GM23338 (cell line): ENCODE measurements around the gene POLA1. TPM values are rescaled to one million over a fixed set of nuclear protein-coding genes. Genes with fewer than 3 reads are reported as not detected.

Experiments used
- ATAC-seq: fragments of 200-7000 bp; cut with Tn5 transposase; 3 replicates; pipeline ENCODE4 v1.9.1; 2020
- DNase-seq: peaks from one replicate; pipeline ENCODE4 v3.0.0-alpha.2; 2015; ENCODE audit warnings: low spot score
- H2AFZ ChIP-seq: fragments of 200-600 bp; sonication (generic); 2 replicates; pipeline ENCODE4 v1.8.0; 2016; ENCODE audit warnings: antibody characterized with exemption, mild to moderate bottlenecking, moderate library complexity
- H3F3A ChIP-seq: fragments of 200-600 bp; sonication (generic); replicated peaks from 2 replicates; pipeline ENCODE4 v1.8.0; 2017; ENCODE audit warnings: antibody characterized with exemption, mixed run types, low read depth
- H3K27ac ChIP-seq: fragments of 200-600 bp; sonication (generic); 2 replicates; pipeline ENCODE4 v1.6.1; 2016; ENCODE audit warnings: low read depth
- H3K27me3 ChIP-seq: fragments of 200-600 bp; sonication (generic); 2 replicates; pipeline ENCODE4 v1.8.0; 2016; ENCODE audit warnings: mild to moderate bottlenecking, mixed run types, moderate library complexity; ENCODE audit not compliant: insufficient read depth
- H3K36me3 ChIP-seq: fragments of 200-600 bp; sonication (generic); 2 replicates; pipeline ENCODE4 v1.8.0; 2016; ENCODE audit warnings: mild to moderate bottlenecking; ENCODE audit not compliant: insufficient read depth
- H3K4me1 ChIP-seq: fragments of 200-600 bp; sonication (generic); 2 replicates; pipeline ENCODE4 v1.8.0; 2016; ENCODE audit warnings: mild to moderate bottlenecking, moderate library complexity; ENCODE audit not compliant: insufficient read depth
- H3K4me2 ChIP-seq: fragments of 200-600 bp; sonication (generic); 2 replicates; pipeline ENCODE4 v1.7.1; 2017; ENCODE audit warnings: mixed run types
- H3K4me3 ChIP-seq: fragments of 200-600 bp; sonication (generic); 2 replicates; pipeline ENCODE4 v1.6.1; 2016; ENCODE audit warnings: mixed run types
- H3K79me2 ChIP-seq: fragments of 200-600 bp; sonication (generic); replicated peaks from 2 replicates; pipeline ENCODE4 v1.8.0; 2017; ENCODE audit warnings: mild to moderate bottlenecking; ENCODE audit not compliant: insufficient read depth
- H3K9me2 ChIP-seq: fragments of 200-600 bp; sonication (generic); 2 replicates; pipeline ENCODE4 v1.8.0; 2017; ENCODE audit not compliant: insufficient read depth
- H4K20me1 ChIP-seq: fragments of 200-600 bp; sonication (generic); replicated peaks from 2 replicates; pipeline ENCODE4 v1.8.0; 2017; ENCODE audit warnings: mild to moderate bottlenecking; ENCODE audit not compliant: insufficient read depth
- H3K27ac Mint-ChIP-seq: 2 replicates; pipeline ENCODE4 v1.8.0; 2020; ENCODE audit warnings: inconsistent platforms, mild to moderate bottlenecking, moderate library complexity, mixed read lengths
- H3K27me3 Mint-ChIP-seq: 3 replicates; pipeline ENCODE4 v1.8.0; 2022; ENCODE audit warnings: low read depth, mild to moderate bottlenecking, moderate library complexity, mixed read lengths, inconsistent platforms; ENCODE audit not compliant: insufficient read depth, poor library complexity
- H3K36me3 Mint-ChIP-seq: 3 replicates; pipeline ENCODE4 v1.8.0; 2021; ENCODE audit warnings: low read depth, mild to moderate bottlenecking, inconsistent platforms, moderate library complexity, mixed read lengths
- H3K4me1 Mint-ChIP-seq: 3 replicates; pipeline ENCODE4 v1.8.0; 2020; ENCODE audit warnings: mild to moderate bottlenecking, inconsistent platforms, mixed read lengths
- H3K4me3 Mint-ChIP-seq: 3 replicates; pipeline ENCODE4 v1.8.0; 2021; ENCODE audit warnings: moderate library complexity, mild to moderate bottlenecking, inconsistent platforms, mixed read lengths
- H3K9me3 Mint-ChIP-seq: 3 replicates; pipeline ENCODE4 v1.8.0; 2020; ENCODE audit warnings: moderate library complexity, mild to moderate bottlenecking, inconsistent platforms, mixed read lengths
- CREB1 ChIP-seq: fragments of 250-450 bp; sonication (Bioruptor Pico); IDR thresholded peaks from 2 replicates; pipeline ENCODE4 v1.5.0; 2020; ENCODE audit warnings: low read depth, mild to moderate bottlenecking, moderate library complexity
- EZH2 ChIP-seq: fragments of 200-600 bp; sonication (generic); IDR thresholded peaks from one replicate; pipeline ENCODE4 v1.8.0; 2017; ENCODE audit warnings: antibody characterized with exemption, mild to moderate bottlenecking, low read depth; ENCODE audit not compliant: unreplicated experiment
- EZH2phosphoT487 ChIP-seq: fragments of 200-600 bp; sonication (generic); IDR thresholded peaks from one replicate; pipeline ENCODE4 v1.8.1; 2018; ENCODE audit warnings: antibody characterized with exemption; ENCODE audit not compliant: unreplicated experiment
- JUNB ChIP-seq: IDR thresholded peaks from one replicate; pipeline ENCODE4 v1.6.1; 2016; ENCODE audit warnings: antibody characterized with exemption; ENCODE audit not compliant: unreplicated experiment
- NANOG ChIP-seq: IDR thresholded peaks from 2 replicates; pipeline ENCODE4 v1.6.1; 2016; ENCODE audit warnings: antibody characterized with exemption, borderline replicate concordance
- POLR2AphosphoS5 ChIP-seq: IDR thresholded peaks from 2 replicates; pipeline ENCODE4 v1.6.1; 2016; ENCODE audit warnings: antibody characterized with exemption, low read depth
- STAT1 ChIP-seq: IDR thresholded peaks from one replicate; pipeline ENCODE4 v1.6.1; 2016; ENCODE audit warnings: antibody characterized with exemption; ENCODE audit not compliant: unreplicated experiment
- ZNF114 ChIP-seq: fragments of 250-450 bp; sonication (Bioruptor Pico); IDR thresholded peaks from 2 replicates; pipeline ENCODE4 v1.5.0; 2020; ENCODE audit warnings: mild to moderate bottlenecking, moderate library complexity
- ZNF331 ChIP-seq: fragments of 250-450 bp; sonication (Bioruptor Pico); IDR thresholded peaks from 2 replicates; pipeline ENCODE4 v1.5.0; 2020; ENCODE audit warnings: low read depth, mild to moderate bottlenecking, moderate library complexity
- polyA plus RNA-seq: library from polyadenylated mRNA; unstranded; fragments of >200 nt; fragmentation: Nextera tagmentation; extraction: Ambion mirVana; gene quantifications from 2 replicates; pipeline ENCODE4 v1.2.1, GENCODE V29; 2016
- total RNA-seq: library from RNA; depleted of rRNA; stranded (reverse); fragments of >200 nt; shearing (Covaris generic); gene quantifications from 2 replicates; pipeline ENCODE4 v1.2.3, GENCODE V29; 2014
- TF ChIP-seq, protein P1 (sequence below): fragments of 250-450 bp; sonication (Bioruptor Pico); IDR thresholded peaks from 2 replicates; pipeline ENCODE4 v1.5.0; 2020; ENCODE audit warnings: mild to moderate bottlenecking, moderate library complexity
- TF ChIP-seq, protein P2 (sequence below): IDR thresholded peaks from 2 replicates; pipeline ENCODE4 v1.6.1; 2016; ENCODE audit warnings: antibody characterized with exemption
- TF ChIP-seq, protein P3 (sequence below), 2 experiments: fragments of 200-600 bp in 1 of 2; sonication (generic) in 1 of 2; conservative IDR thresholded peaks; 2 replicates each; pipeline versions ENCODE4 v1.5.1 to v1.6.1; 2016 to 2017; ENCODE audit warnings: antibody characterized with exemption in 2 of 2, low read depth in 2 of 2, mild to moderate bottlenecking in 2 of 2, moderate library complexity in 1 of 2
- TF ChIP-seq, protein P4 (sequence below): IDR thresholded peaks from one replicate; pipeline ENCODE4 v1.6.1; 2018; ENCODE audit warnings: antibody characterized with exemption; ENCODE audit not compliant: unreplicated experiment

POLA1 gene
- total and polyA plus RNA-seq, 2 experiments from 2014 or later, result 12.6 to 36.6 TPM

DNA sequence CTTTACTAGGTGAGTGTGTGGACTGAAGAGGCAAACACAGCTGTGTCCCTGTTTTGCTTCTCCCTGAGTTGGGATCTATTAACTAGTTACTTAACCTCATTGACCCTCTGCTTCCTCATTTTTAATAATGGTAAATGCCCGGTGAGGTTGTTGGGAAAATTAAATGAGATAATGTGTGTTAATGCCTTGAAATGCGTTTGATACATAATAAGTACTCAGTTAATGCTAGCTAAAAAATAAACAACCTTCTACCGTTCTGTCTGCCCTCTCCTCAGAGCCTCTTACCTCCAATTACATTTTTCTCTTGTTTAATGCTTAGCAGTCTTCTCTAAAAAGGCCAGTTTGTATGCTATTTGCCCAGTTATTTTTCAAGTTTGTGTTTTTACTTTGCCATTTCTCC, 70.3 kb downstream of the POLA1 start:
- no peak overlapping the region for H3K4me2 ChIP-seq
- no peaks in the 10 kb centered on the region for H4K20me1 ChIP-seq
- no peak overlapping the region for H3K4me3 ChIP-seq
- H2AFZ ChIP-seq, result no peak overlapping the region
- H3K9me3 Mint-ChIP-seq, result no peaks in the 10 kb centered on the region
- no peak overlapping the region for H3K27ac ChIP-seq
- no peaks in the 10 kb centered on the region for H3K4me1 Mint-ChIP-seq
- TF ChIP-seq ZNF114, result no peak
- no peak for TF ChIP-seq EZH2phosphoT487
- TF ChIP-seq, protein P1, sequence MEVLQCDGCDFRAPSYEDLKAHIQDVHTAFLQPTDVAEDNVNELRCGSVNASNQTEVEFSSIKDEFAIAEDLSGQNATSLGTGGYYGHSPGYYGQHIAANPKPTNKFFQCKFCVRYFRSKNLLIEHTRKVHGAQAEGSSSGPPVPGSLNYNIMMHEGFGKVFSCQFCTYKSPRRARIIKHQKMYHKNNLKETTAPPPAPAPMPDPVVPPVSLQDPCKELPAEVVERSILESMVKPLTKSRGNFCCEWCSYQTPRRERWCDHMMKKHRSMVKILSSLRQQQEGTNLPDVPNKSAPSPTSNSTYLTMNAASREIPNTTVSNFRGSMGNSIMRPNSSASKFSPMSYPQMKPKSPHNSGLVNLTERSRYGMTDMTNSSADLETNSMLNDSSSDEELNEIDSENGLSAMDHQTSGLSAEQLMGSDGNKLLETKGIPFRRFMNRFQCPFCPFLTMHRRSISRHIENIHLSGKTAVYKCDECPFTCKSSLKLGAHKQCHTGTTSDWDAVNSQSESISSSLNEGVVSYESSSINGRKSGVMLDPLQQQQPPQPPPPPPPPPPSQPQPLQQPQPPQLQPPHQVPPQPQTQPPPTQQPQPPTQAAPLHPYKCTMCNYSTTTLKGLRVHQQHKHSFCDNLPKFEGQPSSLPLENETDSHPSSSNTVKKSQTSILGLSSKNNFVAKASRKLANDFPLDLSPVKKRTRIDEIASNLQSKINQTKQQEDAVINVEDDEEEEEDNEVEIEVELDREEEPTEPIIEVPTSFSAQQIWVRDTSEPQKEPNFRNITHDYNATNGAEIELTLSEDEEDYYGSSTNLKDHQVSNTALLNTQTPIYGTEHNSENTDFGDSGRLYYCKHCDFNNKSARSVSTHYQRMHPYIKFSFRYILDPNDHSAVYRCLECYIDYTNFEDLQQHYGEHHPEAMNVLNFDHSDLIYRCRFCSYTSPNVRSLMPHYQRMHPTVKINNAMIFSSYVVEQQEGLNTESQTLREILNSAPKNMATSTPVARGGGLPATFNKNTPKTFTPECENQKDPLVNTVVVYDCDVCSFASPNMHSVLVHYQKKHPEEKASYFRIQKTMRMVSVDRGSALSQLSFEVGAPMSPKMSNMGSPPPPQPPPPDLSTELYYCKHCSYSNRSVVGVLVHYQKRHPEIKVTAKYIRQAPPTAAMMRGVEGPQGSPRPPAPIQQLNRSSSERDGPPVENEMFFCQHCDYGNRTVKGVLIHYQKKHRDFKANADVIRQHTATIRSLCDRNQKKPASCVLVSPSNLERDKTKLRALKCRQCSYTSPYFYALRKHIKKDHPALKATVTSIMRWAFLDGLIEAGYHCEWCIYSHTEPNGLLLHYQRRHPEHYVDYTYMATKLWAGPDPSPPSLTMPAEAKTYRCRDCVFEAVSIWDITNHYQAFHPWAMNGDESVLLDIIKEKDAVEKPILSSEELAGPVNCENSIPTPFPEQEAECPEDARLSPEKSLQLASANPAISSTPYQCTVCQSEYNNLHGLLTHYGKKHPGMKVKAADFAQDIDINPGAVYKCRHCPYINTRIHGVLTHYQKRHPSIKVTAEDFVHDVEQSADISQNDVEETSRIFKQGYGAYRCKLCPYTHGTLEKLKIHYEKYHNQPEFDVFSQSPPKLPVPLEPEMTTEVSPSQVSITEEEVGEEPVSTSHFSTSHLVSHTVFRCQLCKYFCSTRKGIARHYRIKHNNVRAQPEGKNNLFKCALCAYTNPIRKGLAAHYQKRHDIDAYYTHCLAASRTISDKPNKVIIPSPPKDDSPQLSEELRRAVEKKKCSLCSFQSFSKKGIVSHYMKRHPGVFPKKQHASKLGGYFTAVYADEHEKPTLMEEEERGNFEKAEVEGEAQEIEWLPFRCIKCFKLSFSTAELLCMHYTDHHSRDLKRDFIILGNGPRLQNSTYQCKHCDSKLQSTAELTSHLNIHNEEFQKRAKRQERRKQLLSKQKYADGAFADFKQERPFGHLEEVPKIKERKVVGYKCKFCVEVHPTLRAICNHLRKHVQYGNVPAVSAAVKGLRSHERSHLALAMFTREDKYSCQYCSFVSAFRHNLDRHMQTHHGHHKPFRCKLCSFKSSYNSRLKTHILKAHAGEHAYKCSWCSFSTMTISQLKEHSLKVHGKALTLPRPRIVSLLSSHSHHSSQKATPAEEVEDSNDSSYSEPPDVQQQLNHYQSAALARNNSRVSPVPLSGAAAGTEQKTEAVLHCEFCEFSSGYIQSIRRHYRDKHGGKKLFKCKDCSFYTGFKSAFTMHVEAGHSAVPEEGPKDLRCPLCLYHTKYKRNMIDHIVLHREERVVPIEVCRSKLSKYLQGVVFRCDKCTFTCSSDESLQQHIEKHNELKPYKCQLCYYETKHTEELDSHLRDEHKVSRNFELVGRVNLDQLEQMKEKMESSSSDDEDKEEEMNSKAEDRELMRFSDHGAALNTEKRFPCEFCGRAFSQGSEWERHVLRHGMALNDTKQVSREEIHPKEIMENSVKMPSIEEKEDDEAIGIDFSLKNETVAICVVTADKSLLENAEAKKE (CRISPR knock-in tag), result no peak
- TF ChIP-seq, protein P2, sequence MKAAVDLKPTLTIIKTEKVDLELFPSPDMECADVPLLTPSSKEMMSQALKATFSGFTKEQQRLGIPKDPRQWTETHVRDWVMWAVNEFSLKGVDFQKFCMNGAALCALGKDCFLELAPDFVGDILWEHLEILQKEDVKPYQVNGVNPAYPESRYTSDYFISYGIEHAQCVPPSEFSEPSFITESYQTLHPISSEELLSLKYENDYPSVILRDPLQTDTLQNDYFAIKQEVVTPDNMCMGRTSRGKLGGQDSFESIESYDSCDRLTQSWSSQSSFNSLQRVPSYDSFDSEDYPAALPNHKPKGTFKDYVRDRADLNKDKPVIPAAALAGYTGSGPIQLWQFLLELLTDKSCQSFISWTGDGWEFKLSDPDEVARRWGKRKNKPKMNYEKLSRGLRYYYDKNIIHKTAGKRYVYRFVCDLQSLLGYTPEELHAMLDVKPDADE, result no peak
- no peak for TF ChIP-seq EZH2
- TF ChIP-seq, protein P3, sequence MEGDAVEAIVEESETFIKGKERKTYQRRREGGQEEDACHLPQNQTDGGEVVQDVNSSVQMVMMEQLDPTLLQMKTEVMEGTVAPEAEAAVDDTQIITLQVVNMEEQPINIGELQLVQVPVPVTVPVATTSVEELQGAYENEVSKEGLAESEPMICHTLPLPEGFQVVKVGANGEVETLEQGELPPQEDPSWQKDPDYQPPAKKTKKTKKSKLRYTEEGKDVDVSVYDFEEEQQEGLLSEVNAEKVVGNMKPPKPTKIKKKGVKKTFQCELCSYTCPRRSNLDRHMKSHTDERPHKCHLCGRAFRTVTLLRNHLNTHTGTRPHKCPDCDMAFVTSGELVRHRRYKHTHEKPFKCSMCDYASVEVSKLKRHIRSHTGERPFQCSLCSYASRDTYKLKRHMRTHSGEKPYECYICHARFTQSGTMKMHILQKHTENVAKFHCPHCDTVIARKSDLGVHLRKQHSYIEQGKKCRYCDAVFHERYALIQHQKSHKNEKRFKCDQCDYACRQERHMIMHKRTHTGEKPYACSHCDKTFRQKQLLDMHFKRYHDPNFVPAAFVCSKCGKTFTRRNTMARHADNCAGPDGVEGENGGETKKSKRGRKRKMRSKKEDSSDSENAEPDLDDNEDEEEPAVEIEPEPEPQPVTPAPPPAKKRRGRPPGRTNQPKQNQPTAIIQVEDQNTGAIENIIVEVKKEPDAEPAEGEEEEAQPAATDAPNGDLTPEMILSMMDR (conservative IDR thresholded peaks at IDR 0.05; ENCODE audit: low read depth in 2 of 2), result no peak
- no peak for TF ChIP-seq JUNB
- TF ChIP-seq POLR2AphosphoS5, result no peak
- TF ChIP-seq NANOG, result no peak
- TF ChIP-seq, protein P4, sequence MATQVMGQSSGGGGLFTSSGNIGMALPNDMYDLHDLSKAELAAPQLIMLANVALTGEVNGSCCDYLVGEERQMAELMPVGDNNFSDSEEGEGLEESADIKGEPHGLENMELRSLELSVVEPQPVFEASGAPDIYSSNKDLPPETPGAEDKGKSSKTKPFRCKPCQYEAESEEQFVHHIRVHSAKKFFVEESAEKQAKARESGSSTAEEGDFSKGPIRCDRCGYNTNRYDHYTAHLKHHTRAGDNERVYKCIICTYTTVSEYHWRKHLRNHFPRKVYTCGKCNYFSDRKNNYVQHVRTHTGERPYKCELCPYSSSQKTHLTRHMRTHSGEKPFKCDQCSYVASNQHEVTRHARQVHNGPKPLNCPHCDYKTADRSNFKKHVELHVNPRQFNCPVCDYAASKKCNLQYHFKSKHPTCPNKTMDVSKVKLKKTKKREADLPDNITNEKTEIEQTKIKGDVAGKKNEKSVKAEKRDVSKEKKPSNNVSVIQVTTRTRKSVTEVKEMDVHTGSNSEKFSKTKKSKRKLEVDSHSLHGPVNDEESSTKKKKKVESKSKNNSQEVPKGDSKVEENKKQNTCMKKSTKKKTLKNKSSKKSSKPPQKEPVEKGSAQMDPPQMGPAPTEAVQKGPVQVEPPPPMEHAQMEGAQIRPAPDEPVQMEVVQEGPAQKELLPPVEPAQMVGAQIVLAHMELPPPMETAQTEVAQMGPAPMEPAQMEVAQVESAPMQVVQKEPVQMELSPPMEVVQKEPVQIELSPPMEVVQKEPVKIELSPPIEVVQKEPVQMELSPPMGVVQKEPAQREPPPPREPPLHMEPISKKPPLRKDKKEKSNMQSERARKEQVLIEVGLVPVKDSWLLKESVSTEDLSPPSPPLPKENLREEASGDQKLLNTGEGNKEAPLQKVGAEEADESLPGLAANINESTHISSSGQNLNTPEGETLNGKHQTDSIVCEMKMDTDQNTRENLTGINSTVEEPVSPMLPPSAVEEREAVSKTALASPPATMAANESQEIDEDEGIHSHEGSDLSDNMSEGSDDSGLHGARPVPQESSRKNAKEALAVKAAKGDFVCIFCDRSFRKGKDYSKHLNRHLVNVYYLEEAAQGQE, result no peak
- TF ChIP-seq STAT1, result no peak
- no peak for TF ChIP-seq CREB1 (CRISPR knock-in tag)
- no peak for TF ChIP-seq ZNF331 (CRISPR knock-in tag)
- peaks cover 3% of the 10 kb centered on the region for H3K27me3 Mint-ChIP-seq
- ATAC-seq (no peak), DNase-seq (no peak)
- H3K9me2 ChIP-seq, result no peaks in the 10 kb centered on the region
- no peaks in the 10 kb centered on the region for H3F3A ChIP-seq
- no peaks in the 10 kb centered on the region for H3K79me2 ChIP-seq
- peaks cover 40% of the 10 kb centered on the region for H3K36me3 Mint-ChIP-seq
- no peaks in the 10 kb centered on the region; the same call in 1 of the 2 replicates for H3K36me3 ChIP-seq
- H3K27ac Mint-ChIP-seq, result peak overlapping the region; percentile 46; the same call in 1 of the 2 replicates
- no peak overlapping the region for H3K4me3 Mint-ChIP-seq
- H3K27me3 ChIP-seq, result no peaks in the 10 kb centered on the region
- no peaks in the 10 kb centered on the region for H3K4me1 ChIP-seq
